Fibroblast of skin of abdomen (primary cell): ENCODE results near the gene SLC7A9.
"Not testable (repeated sequence)": the region's sequence is repeated elsewhere in the genome, so short reads cannot be mapped to it uniquely, and the experiment has no call there.

Experiments
- DNase-seq: peaks from one replicate; pipeline ENCODE4 v3.0.0-alpha.2; 2013

The SLC7A9 gene

DNA sequence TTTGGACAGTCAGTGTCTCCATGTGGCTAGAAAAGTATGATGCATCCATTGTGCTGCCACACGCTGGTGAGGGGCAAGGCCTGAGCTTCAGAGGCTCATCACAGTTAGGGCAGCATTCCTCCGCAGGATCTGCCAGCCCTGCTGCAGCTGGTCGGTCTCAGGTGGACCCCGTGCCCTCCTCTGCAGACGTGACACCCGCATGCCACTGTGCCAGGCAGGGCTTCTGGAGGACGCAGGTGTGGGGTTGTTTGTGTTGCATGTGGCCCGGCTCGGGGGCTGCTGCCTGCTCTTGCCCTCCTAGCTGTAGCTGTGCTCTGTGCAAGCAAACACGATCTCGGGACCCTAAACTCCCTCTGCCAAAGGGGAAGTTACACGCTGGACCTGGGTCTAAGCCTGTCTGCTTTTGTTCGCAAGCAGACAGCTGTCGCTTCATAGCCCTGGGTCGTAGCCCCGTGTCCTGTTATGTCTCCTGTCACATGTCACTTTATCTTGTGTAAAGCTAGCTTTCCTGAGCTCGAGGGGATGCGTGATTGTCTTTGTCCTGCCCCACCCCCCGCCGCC is 45.3 kb downstream of the SLC7A9 start:
- no peak for DNase-seq

DNA sequence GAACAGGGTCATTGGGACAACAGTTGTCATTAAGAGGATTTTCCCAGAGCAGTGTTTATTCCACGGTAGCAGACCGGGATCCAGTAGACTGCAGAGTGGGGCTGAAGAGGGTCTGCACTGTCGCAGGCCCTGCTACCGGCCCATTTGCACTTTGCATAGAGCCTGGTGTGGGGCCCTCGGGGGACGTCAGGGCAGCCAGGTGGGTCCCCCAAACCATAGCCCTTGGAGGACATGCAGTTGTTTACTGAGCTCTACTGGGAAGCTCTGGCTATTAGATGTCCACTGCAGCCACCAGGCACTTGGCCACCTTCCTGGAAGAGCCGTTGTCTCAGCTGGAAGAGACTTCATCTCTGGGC is 45.8 kb downstream of the SLC7A9 start:
- no peak for DNase-seq

DNA sequence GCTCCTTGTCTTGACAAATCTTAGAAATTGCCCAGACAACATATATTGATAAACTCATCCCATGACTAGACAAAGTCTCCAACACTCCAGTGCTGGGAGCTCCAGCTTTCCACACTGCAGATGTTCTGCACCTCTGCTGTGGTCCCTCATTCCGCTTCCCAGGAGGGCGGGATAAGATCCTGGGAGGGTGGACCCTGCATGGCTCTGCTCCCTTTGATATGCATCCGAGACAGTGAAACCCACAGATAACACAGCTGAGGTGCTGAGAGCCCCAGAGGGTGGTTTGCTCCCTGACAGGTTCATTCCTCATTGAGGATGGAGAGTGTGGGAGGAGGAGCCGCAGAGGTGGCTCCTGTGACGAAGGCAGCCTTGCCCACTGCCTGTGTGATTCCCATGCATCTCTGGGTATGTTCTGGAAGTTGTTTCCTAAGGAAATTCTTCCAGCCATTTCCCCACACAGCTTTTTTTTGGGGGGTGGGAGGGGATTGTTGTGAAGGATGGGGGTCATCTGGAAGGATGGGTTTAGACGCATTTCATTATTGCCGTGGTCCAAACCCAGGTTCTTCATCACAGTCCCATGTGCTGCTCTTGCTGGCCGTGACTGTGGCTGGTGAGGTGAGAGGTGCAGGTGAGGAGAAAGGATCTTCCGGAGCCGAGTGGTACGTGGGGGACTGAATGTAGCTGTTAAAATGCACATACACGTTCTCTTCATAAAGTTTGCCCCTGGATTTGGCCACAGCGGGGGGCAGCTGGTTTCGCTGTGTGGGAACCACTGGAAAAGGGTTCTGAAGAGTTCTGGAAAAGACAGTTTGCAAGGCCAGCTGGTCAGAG is 46.4 kb downstream of the SLC7A9 start:
- no peak for DNase-seq

DNA sequence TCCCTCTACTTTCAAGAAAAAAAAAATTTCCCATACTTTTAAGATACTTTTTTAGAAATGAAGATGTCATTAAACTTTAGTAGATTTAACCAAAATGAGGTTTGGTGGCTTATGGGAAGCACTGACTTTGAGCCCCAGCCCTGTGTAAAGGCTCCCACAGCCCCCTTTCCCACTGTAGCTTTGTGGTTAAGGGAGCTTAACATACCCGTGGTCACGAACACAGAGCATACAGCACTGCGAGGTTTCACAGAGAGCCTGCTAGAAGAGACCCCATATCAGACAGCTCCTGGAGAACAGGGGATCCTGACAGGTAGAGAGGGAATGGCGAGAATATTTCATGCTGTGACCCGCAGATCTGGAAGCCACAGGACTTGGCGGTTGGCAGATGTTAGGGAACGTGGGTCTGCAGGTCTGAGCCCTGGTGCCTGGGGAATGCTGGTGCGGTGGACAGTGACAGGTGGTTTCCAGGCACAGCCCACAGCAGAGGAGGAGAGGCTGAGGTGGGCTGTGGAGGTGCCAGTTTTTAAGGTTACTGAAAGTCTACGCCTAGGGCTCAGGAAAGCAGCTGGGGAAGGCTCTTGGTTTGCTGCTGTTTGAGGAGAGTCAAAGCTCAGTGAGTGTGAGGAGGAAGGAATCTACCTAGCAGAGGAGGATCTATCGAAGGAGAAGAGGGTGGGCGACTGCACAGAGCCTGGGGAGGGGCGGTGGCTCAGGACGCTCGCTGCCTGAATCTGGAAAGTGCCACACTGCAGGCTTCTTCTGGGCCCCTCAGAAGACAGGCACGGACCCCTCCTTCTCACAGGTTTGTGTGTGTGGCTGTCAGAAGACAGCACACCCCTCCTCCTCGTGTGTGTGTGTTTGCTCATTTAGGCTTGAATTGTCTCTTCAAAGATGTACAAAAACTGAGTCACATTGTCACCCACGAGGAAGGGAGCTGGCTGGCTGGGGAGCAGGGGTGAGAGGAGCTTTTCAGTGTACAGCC is 49.9 kb downstream of the SLC7A9 start:
- no peak for DNase-seq

DNA sequence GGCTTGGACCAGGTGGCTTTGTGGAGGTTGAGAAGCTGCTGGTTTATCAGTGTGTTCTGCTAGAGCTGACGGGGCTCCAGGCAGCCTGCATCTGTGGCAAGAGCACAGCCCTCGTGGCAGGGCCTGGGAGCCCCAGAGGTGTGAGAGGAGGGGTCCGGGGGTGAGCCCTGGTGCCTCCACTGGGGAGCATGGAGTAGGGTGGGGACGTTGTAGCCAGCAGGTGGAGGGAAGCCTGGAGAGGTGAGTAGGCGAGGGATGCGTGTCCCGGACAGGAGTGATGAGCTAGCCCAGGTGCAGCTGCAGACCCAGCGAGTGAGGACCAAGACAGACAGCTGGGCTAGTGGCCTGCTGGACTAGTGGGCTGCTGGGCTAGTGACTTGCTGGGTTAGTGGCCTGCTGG is 51.0 kb downstream of the SLC7A9 start:
- DNase-seq = no peak

- DNase-seq = no peak
Measured at GRCh38 chr19:32817569-32818476, 51.7 kb downstream of the SLC7A9 start.

DNA sequence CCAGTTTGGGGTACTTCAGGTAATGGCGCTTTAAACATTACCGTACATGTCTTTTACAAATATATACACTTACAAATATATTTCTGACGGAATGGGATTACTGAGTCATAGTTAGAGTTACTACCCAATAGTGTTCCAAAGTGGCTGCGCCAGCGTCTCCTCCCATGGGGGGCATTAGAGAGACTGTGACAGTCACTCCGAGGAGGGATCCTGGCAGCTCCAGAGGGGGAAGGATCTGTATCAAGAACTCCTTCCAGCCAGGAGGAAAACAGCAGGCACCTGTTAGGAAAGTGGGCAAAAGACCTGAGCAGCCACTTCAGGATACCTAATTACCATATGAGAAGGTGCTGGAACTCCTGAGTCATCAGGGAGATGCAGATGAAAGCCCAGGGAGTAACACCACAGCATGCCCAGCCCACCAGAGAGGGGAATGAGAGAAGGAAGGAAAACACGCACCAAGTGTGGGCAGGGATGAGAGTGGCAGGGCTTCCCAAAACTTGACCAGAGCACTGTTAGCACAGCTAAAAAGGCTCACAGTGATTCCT is 52.9 kb downstream of the SLC7A9 start:
- DNase-seq = no peak

GRCh38 chr19:32814624-32815023 is 54.9 kb downstream of the SLC7A9 start:
- DNase-seq = no peak

- no peak for DNase-seq
Measured at GRCh38 chr19:32813862-32814425, 55.6 kb downstream of the SLC7A9 start.

GRCh38 chr19:32812571-32812970 is 57.0 kb downstream of the SLC7A9 start:
- no peak for DNase-seq

DNA sequence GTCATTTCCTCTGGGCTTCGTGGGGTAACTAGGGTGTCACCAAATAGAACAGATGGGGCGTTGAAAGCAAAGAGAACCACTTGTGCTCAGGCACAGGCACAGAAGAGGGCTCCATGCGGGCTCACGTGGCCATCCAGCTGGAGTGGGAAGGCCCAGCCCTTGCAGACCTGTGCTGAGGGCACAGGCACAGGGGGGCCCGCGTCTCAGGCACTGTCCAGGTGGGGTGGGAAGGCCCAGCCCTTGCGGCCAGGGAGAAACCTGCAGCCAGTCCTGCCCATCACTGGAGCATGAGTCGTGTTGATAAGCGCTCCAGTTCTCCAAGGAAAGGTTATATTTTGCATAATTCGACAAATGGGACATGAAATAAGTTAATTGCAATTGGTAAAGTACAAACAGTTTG is 57.5 kb downstream of the SLC7A9 start:
- DNase-seq = no peak

- no peak for DNase-seq
Measured at GRCh38 chr19:32811151-32811550, 58.4 kb downstream of the SLC7A9 start.

GRCh38 chr19:32810452-32810851 is 59.1 kb downstream of the SLC7A9 start:
- no peak for DNase-seq

DNA sequence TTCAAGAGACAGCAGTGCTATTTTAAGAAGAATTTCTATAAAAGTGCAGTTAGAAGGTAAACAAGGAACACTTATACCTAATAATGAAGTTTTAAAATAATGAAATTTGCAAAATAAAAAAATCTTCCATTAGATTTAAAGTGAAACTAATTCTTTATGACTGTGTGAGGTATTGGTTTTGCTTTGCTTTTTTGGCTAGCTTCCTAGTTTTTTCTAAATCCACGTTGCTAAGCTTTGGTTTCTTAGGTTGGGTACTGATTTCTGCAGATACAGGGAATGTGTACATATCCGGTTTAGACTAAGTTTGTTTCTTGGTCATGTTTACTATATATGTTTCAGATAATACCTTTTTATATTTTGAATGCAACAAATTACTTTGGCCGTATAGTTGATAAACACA is 59.8 kb downstream of the SLC7A9 start:
- DNase-seq = no peak

- no peak for DNase-seq
Measured at GRCh38 chr19:32809254-32809653, 60.3 kb downstream of the SLC7A9 start.

GRCh38 chr19:32808236-32808635 is 61.3 kb downstream of the SLC7A9 start:
- DNase-seq = no peak

- no peak for DNase-seq
Measured at GRCh38 chr19:32802840-32803239, 66.7 kb downstream of the SLC7A9 start.

DNA sequence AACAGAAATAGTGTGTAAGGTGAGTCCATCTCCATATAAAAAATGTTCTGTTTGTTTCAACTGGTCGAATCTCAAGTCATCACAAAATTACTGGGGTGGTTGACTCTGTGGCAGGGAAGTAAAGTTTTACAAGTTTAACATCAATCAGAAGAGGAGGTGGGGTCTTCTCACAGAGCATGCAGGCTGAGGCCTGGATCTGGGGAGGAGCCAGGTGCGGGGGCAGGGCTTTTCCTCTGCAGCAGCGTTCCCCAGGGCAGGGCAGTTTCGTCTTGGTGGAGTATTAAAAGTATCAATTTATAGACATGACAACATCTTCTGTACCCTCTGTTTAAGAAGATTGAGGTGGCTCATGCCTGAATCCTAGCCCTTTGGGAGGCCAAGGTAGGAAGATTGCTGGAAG is 68.8 kb downstream of the SLC7A9 start:
- DNase-seq = no peak

GRCh38 chr19:32800191-32800590 is 69.4 kb downstream of the SLC7A9 start:
- no peak for DNase-seq

DNA sequence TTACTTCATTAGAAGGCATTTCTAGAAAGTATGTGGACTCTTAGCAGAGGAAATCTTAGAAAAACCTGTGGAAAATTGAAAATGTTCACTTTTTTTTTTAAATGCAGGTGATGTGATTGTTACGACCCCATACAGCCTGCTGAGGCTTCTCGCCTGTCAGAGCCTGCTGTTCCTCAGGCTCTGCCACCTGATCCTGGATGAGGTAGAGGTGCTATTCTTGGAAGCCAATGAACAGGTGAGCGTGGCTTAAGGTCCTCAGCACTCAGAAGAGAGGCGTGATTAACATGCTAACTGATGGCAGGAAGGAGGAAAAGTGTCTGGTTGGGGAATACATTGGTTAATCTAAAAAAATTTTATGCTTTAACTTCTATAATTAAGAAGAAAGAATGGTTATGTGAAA is 71.4 kb downstream of the SLC7A9 start:
- no peak for DNase-seq

- DNase-seq = no peak
Measured at GRCh38 chr19:32789429-32789828, 80.1 kb downstream of the SLC7A9 start.

DNA sequence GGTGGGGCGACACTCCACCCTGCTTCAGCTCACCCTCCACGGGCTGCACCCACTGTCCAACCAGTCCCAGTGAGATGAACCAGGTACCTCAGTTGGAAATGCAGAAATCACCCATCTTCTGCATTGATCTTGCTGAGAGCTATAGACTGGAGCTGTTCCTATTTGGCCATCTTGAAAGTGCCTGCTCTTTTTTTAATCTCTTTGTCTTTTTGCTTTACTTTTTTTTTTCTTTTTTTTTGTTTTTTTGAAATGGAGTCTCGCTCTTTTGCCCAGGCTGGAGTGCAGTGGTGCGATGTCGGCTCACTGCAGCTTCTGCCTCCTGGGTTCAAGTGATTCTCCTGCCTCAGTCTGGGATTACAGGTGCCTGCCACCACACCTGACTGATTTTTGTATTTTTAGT is 81.7 kb downstream of the SLC7A9 start:
- not testable (repeated sequence) for DNase-seq
